ENCODE data around the gene EPYC. TPM values are rescaled to one million over a fixed set of nuclear protein-coding genes. Genes with fewer than 3 reads are reported as not detected.

Gene EPYC
- total and polyA plus RNA-seq, 2 donors (not counting 1 experiment from before 2014, with no cell fraction given), result not detected

DNA sequence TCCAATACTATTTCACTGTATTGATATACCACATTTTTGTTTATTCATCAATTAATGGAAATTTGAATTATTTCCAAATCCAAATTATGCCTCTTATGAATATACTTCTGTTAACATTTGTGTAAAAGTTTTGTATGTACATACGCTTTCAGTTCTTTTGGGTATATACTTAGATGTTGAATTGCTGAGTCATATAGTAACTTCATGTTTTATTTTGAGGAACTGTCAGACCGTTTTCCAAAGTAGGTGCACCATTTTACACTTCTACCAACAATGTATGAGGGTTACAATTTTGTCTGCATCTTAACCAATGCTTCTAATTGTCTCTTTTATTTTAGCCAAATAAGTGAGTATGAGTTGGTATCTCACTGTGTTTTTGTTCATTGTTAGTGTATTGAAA is 39.6 kb downstream of the EPYC start:
- intact Hi-C loops (cut with micrococcal nuclease), result no loop called here
- no peak overlapping the region for H3K27ac ChIP-seq (ENCODE audit: low read length in 2 of 2)
- ChIA-PET CTCF (no interaction called here), POLR2A (no interaction called here)
- TF ChIP-seq, protein P1, sequence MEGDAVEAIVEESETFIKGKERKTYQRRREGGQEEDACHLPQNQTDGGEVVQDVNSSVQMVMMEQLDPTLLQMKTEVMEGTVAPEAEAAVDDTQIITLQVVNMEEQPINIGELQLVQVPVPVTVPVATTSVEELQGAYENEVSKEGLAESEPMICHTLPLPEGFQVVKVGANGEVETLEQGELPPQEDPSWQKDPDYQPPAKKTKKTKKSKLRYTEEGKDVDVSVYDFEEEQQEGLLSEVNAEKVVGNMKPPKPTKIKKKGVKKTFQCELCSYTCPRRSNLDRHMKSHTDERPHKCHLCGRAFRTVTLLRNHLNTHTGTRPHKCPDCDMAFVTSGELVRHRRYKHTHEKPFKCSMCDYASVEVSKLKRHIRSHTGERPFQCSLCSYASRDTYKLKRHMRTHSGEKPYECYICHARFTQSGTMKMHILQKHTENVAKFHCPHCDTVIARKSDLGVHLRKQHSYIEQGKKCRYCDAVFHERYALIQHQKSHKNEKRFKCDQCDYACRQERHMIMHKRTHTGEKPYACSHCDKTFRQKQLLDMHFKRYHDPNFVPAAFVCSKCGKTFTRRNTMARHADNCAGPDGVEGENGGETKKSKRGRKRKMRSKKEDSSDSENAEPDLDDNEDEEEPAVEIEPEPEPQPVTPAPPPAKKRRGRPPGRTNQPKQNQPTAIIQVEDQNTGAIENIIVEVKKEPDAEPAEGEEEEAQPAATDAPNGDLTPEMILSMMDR (IDR thresholded peaks at IDR 0.05), result no peak
- no peak for TF ChIP-seq EZH2 (IDR thresholded peaks at IDR 0.05; ENCODE audit: borderline replicate concordance, insufficient read depth, low read depth, low read length, poor library complexity, severe bottlenecking)
- H3K9me3 ChIP-seq (ENCODE audit: control extremely low read depth in 1 of 3, control insufficient read depth in 2 of 3, insufficient read depth in 1 of 3, low read length in 2 of 3), result no peaks in the 10 kb centered on the region
- H3K36me3 ChIP-seq (replicated peaks in 1 of 2; ENCODE audit: control extremely low read depth in 1 of 2, control insufficient read depth in 1 of 2, extremely low read depth in 1 of 2, insufficient read depth in 2 of 2, low read length in 1 of 2), result no peaks in the 10 kb centered on the region
- Mint-ChIP-seq H3K4me3 (no peak overlapping the region), H3K9me3 (ENCODE audit: insufficient read depth) (no peaks in the 10 kb centered on the region), H3K27me3 (peaks cover 8% of the 10 kb centered on the region), H3K4me1 (no peaks in the 10 kb centered on the region), H3K27ac (no peak overlapping the region)
- no CpG with 5 or more reads among the region's 2 CpGs for WGBS (ENCODE audit: insufficient coverage)
- no peak overlapping the region for H2AFZ ChIP-seq (ENCODE audit: insufficient read depth, low read depth, low read length, poor library complexity, severe bottlenecking)
- no peak overlapping the region for H3K4me2 ChIP-seq (replicated peaks; ENCODE audit: low read depth, low read length, poor library complexity, severe bottlenecking)
- ATAC-seq (ENCODE audit: low read depth) (no peak), DNase-seq (no peak)
- no peaks in the 10 kb centered on the region for H3K4me1 ChIP-seq (ENCODE audit: control insufficient read depth in 2 of 2, insufficient read depth in 2 of 2, low read length in 2 of 2)
- no peak overlapping the region for H3K4me3 ChIP-seq (ENCODE audit: control extremely low read depth in 1 of 5, extremely low read depth in 1 of 5, insufficient read depth in 1 of 5, low read depth in 2 of 5, low read length in 4 of 5)
- no peaks in the 10 kb centered on the region for H4K20me1 ChIP-seq (ENCODE audit: control insufficient read depth, insufficient read depth, low read length, poor library complexity, severe bottlenecking)
- H3K9ac ChIP-seq (ENCODE audit: low read length), result no peak overlapping the region
- no peaks in the 10 kb centered on the region for H3K27me3 ChIP-seq (replicated peaks in 1 of 4; ENCODE audit: control extremely low read depth in 1 of 4, control insufficient read depth in 3 of 4, insufficient read depth in 4 of 4, low read length in 3 of 4)
- no peaks in the 10 kb centered on the region for H3K79me2 ChIP-seq (ENCODE audit: control insufficient read depth, insufficient read depth, low read length)

DNA sequence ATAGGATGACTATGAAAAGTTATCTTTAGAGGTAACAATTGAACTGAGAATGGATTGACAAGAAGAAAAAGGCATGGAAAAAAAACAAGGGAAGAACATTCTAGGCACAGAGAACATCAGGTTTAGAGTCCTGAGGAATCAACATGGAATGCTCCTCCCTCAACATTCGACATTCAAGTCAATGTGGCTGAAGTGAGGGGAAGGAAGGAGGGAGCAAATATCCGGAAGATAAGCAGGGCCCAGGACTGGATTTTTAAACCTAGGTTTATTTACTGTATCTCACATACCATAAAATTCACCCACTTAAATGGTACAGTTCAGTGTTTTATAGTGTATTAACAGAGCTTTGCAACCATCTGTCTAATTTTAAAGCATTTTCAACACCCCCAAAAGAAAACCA is 40.2 kb downstream of the EPYC start:
- no peak overlapping the region for H3K27ac Mint-ChIP-seq
- CTCF ChIA-PET, result no interaction called here
- DNase-seq, result no peak
- no peak overlapping the region for H3K4me3 Mint-ChIP-seq
- peaks cover 4% of the 10 kb centered on the region for H3K27me3 Mint-ChIP-seq
- H3K36me3 ChIP-seq (replicated peaks in 1 of 2; ENCODE audit: control extremely low read depth in 1 of 2, control insufficient read depth in 1 of 2, extremely low read depth in 1 of 2, insufficient read depth in 2 of 2, low read length in 1 of 2), result no peaks in the 10 kb centered on the region
- WGBS (ENCODE audit: insufficient coverage), result no CpG with 5 or more reads among the region's 2 CpGs
- no peaks in the 10 kb centered on the region for H4K20me1 ChIP-seq (ENCODE audit: control insufficient read depth, insufficient read depth, low read length, poor library complexity, severe bottlenecking)
- no peaks in the 10 kb centered on the region for H3K9me3 Mint-ChIP-seq (ENCODE audit: insufficient read depth)
- no peaks in the 10 kb centered on the region for H3K9me3 ChIP-seq (ENCODE audit: control extremely low read depth in 1 of 3, control insufficient read depth in 2 of 3, insufficient read depth in 1 of 3, low read length in 2 of 3)
- intact Hi-C loops (cut with micrococcal nuclease), result no loop called here
- ATAC-seq (ENCODE audit: low read depth), result no peak
- no peaks in the 10 kb centered on the region for H3K79me2 ChIP-seq (ENCODE audit: control insufficient read depth, insufficient read depth, low read length)
- no peaks in the 10 kb centered on the region for H3K4me1 ChIP-seq (ENCODE audit: control insufficient read depth in 2 of 2, insufficient read depth in 2 of 2, low read length in 2 of 2)
- TF ChIP-seq EZH2 (IDR thresholded peaks at IDR 0.05; ENCODE audit: borderline replicate concordance, insufficient read depth, low read depth, low read length, poor library complexity, severe bottlenecking), result no peak
- TF ChIP-seq, protein P1 (IDR thresholded peaks at IDR 0.05), result no peak
- H3K9ac ChIP-seq (ENCODE audit: low read length), result no peak overlapping the region
- H3K4me2 ChIP-seq (replicated peaks; ENCODE audit: low read depth, low read length, poor library complexity, severe bottlenecking), result no peak overlapping the region
- H2AFZ ChIP-seq (ENCODE audit: insufficient read depth, low read depth, low read length, poor library complexity, severe bottlenecking), result no peak overlapping the region
- no peak overlapping the region for H3K27ac ChIP-seq (ENCODE audit: low read length in 2 of 2)
- POLR2A ChIA-PET, result no interaction called here
- H3K4me1 Mint-ChIP-seq, result no peaks in the 10 kb centered on the region
- no peaks in the 10 kb centered on the region for H3K27me3 ChIP-seq (replicated peaks in 1 of 4; ENCODE audit: control extremely low read depth in 1 of 4, control insufficient read depth in 3 of 4, insufficient read depth in 4 of 4, low read length in 3 of 4)
- H3K4me3 ChIP-seq (ENCODE audit: control extremely low read depth in 1 of 5, extremely low read depth in 1 of 5, insufficient read depth in 1 of 5, low read depth in 2 of 5, low read length in 4 of 5), result no peak overlapping the region
